ENCODE measurements around the gene CFAP99.
"Not testable (repeated sequence)": the region's sequence is repeated elsewhere in the genome, so short reads cannot be mapped to it uniquely, and the experiment has no call there.

CFAP99 gene

GRCh38 chr4:2418650-2419571 is at the start of gene CFAP99:
Gene CFAP99 (plus strand): TSS chr4:2418955.
- peak; percentile 99 for DNase-seq

- no peak for DNase-seq
Observed at GRCh38 chr4:2370597-2371320, 48.0 kb upstream of the CFAP99 start.

GRCh38 chr4:2371765-2372487 is 46.8 kb upstream of the CFAP99 start:
- DNase-seq: no peak

- DNase-seq: no peak
Observed at GRCh38 chr4:2372488-2373030, 46.2 kb upstream of the CFAP99 start.

GRCh38 chr4:2373532-2373931 is 45.2 kb upstream of the CFAP99 start:
- DNase-seq: no peak

GRCh38 chr4:2375427-2375826 is 43.3 kb upstream of the CFAP99 start:
- no peak for DNase-seq

- DNase-seq: no peak
Observed at GRCh38 chr4:2377241-2377640, 41.5 kb upstream of the CFAP99 start.

GRCh38 chr4:2378401-2378800 is 40.4 kb upstream of the CFAP99 start:
- no peak for DNase-seq

- no peak for DNase-seq
Observed at GRCh38 chr4:2378898-2379297, 39.9 kb upstream of the CFAP99 start.

- not testable (repeated sequence) for DNase-seq
Observed at GRCh38 chr4:2380589-2380988, 38.2 kb upstream of the CFAP99 start.

- not testable (repeated sequence) for DNase-seq
Observed at GRCh38 chr4:2382769-2383202, 36.0 kb upstream of the CFAP99 start.

- DNase-seq: not testable (repeated sequence)
Observed at GRCh38 chr4:2383220-2383631, 35.5 kb upstream of the CFAP99 start.

- no peak for DNase-seq
Observed at GRCh38 chr4:2383760-2384159, 35.0 kb upstream of the CFAP99 start.

GRCh38 chr4:2384245-2384644 is 34.5 kb upstream of the CFAP99 start:
- DNase-seq: no peak

GRCh38 chr4:2385516-2385915 is 33.2 kb upstream of the CFAP99 start:
- no peak for DNase-seq

GRCh38 chr4:2386717-2387116 is 32.0 kb upstream of the CFAP99 start:
- DNase-seq: no peak

GRCh38 chr4:2387218-2387617 is 31.5 kb upstream of the CFAP99 start:
- no peak for DNase-seq

- no peak for DNase-seq
Observed at GRCh38 chr4:2387829-2388228, 30.9 kb upstream of the CFAP99 start.

GRCh38 chr4:2388429-2389182 is 30.1 kb upstream of the CFAP99 start:
- no peak for DNase-seq

- no peak for DNase-seq
Observed at GRCh38 chr4:2389691-2390090, 29.1 kb upstream of the CFAP99 start.

GRCh38 chr4:2390146-2390545 is 28.6 kb upstream of the CFAP99 start:
- no peak for DNase-seq

GRCh38 chr4:2390784-2391421 is 27.9 kb upstream of the CFAP99 start:
- no peak for DNase-seq

Measured in CD4-positive, alpha-beta T cell treated with Interleukin-17A for 4 hours (primary cell).